SK-N-SH treated with all-trans-retinoic acid at 6 μM for 48 hours (cell line): Measurements from ENCODE around the gene C11orf71.

Experiments
- ATAC-seq: fragments of 200-7000 bp; cut with Tn5 transposase; 3 replicates; pipeline ENCODE4 v1.9.1; 2020; ENCODE audit warnings: mild to moderate bottlenecking, moderate library complexity
- ARNTL ChIP-seq: fragments of 450-650 bp; formaldehyde crosslinking; IDR thresholded peaks from 2 replicates; pipeline ENCODE4 v1.5.0; 2020; ENCODE audit warnings: low read depth, mild to moderate bottlenecking, moderate library complexity, borderline replicate concordance
- BACH2 ChIP-seq: fragments of 250-450 bp; sonication (Bioruptor Pico); IDR thresholded peaks from 2 replicates; pipeline ENCODE4 v1.9.0; 2021; ENCODE audit warnings: mild to moderate bottlenecking, borderline replicate concordance
- CSDC2 ChIP-seq: fragments of 250-450 bp; sonication (Bioruptor Pico); IDR thresholded peaks from 2 replicates; pipeline ENCODE4 v1.5.0; 2020; ENCODE audit warnings: mild to moderate bottlenecking, moderate library complexity
- CSRNP3 ChIP-seq: fragments of 250-450 bp; sonication (Bioruptor Pico); IDR thresholded peaks from 2 replicates; pipeline ENCODE4 v1.5.1; 2021; ENCODE audit warnings: mild to moderate bottlenecking, moderate library complexity
- ESRRG ChIP-seq: fragments of 250-450 bp; sonication (Bioruptor Pico); IDR thresholded peaks from 2 replicates; pipeline ENCODE4 v1.6.1; 2021; ENCODE audit warnings: mild to moderate bottlenecking
- GLIS3 ChIP-seq: fragments of 250-450 bp; sonication (Bioruptor Pico); IDR thresholded peaks from 2 replicates; pipeline ENCODE4 v1.5.0; 2020; ENCODE audit warnings: mild to moderate bottlenecking, moderate library complexity
- ISL1 ChIP-seq: fragments of 250-450 bp; sonication (Bioruptor Pico); IDR thresholded peaks from 2 replicates; pipeline ENCODE4 v2.1.2; 2022; ENCODE audit warnings: mild to moderate bottlenecking, moderate library complexity
- OSR1 ChIP-seq: fragments of 250-450 bp; sonication (Bioruptor Pico); IDR thresholded peaks from 2 replicates; pipeline ENCODE4 v1.8.0; 2022; ENCODE audit warnings: moderate library complexity, mild to moderate bottlenecking, inconsistent platforms
- PPARA ChIP-seq: fragments of 250-450 bp; sonication (Bioruptor Pico); IDR thresholded peaks from 2 replicates; pipeline ENCODE4 v1.5.0; 2020; ENCODE audit warnings: mild to moderate bottlenecking, borderline replicate concordance
- RARB ChIP-seq: fragments of 250-450 bp; sonication (Bioruptor Pico); IDR thresholded peaks from 2 replicates; pipeline ENCODE4 v1.8.0; 2021; ENCODE audit warnings: mild to moderate bottlenecking, moderate library complexity
- SNAI2 ChIP-seq: fragments of 250-450 bp; sonication (Bioruptor Pico); IDR thresholded peaks from 2 replicates; pipeline ENCODE4 v1.5.0; 2020; ENCODE audit warnings: mild to moderate bottlenecking, moderate library complexity
- TCF4 ChIP-seq: fragments of 250-450 bp; sonication (Bioruptor Pico); IDR thresholded peaks from 2 replicates; pipeline ENCODE4 v1.8.0; 2021; ENCODE audit warnings: mild to moderate bottlenecking, moderate library complexity, borderline replicate concordance
- TOX ChIP-seq: fragments of 250-450 bp; sonication (Bioruptor Pico); IDR thresholded peaks from 2 replicates; pipeline ENCODE4 v1.8.0; 2021; ENCODE audit warnings: mild to moderate bottlenecking, moderate library complexity, borderline replicate concordance
- TSHZ2 ChIP-seq: fragments of 250-450 bp; sonication (Bioruptor Pico); IDR thresholded peaks from 2 replicates; pipeline ENCODE4 v1.5.0; 2020; ENCODE audit warnings: mild to moderate bottlenecking, moderate library complexity
- ZC3H10 ChIP-seq: fragments of 250-450 bp; sonication (Bioruptor Pico); IDR thresholded peaks from 2 replicates; pipeline ENCODE4 v1.5.1; 2021; ENCODE audit warnings: mild to moderate bottlenecking, moderate library complexity
- ZFP3 ChIP-seq: fragments of 250-450 bp; sonication (Bioruptor Pico); IDR thresholded peaks from 2 replicates; pipeline ENCODE4 v1.5.0; 2020; ENCODE audit warnings: mild to moderate bottlenecking, moderate library complexity
- ZFP30 ChIP-seq: fragments of 450-650 bp; formaldehyde crosslinking; IDR thresholded peaks from 2 replicates; pipeline ENCODE4 v1.5.0; 2022; ENCODE audit warnings: mild to moderate bottlenecking, moderate library complexity
- ZNF565 ChIP-seq: fragments of 450-650 bp; formaldehyde crosslinking; conservative IDR thresholded peaks from 2 replicates; pipeline ENCODE4 v1.5.0; 2020; ENCODE audit warnings: low read depth, mild to moderate bottlenecking, moderate library complexity
- ZNF70 ChIP-seq: fragments of 450-650 bp; formaldehyde crosslinking; IDR thresholded peaks from 2 replicates; pipeline ENCODE4 v1.5.0; 2020; ENCODE audit warnings: mild to moderate bottlenecking, moderate library complexity
- ZNF8 ChIP-seq: fragments of 450-650 bp; formaldehyde crosslinking; IDR thresholded peaks from 2 replicates; pipeline ENCODE4 v1.5.0; 2020; ENCODE audit warnings: mild to moderate bottlenecking, moderate library complexity
- TF ChIP-seq, protein P1 (sequence below): fragments of 250-450 bp; sonication (Bioruptor Pico); IDR thresholded peaks from 2 replicates; pipeline ENCODE4 v1.8.0; 2021; ENCODE audit warnings: low read depth, mild to moderate bottlenecking, moderate library complexity, borderline replicate concordance
- TF ChIP-seq, protein P2 (sequence below): fragments of 250-450 bp; sonication (Bioruptor Pico); IDR thresholded peaks from 2 replicates; pipeline ENCODE4 v1.5.1; 2020; ENCODE audit warnings: low read depth, mild to moderate bottlenecking, moderate library complexity
- TF ChIP-seq, protein P3 (sequence below): fragments of 250-450 bp; sonication (Bioruptor Pico); IDR thresholded peaks from 2 replicates; pipeline ENCODE4 v1.8.0; 2020; ENCODE audit warnings: mild to moderate bottlenecking, moderate library complexity, borderline replicate concordance

The C11orf71 gene

GRCh38 chr11:114447444-114447843 lies 47.1 kb upstream of the C11orf71 start:
- ATAC-seq, result no peak
- TF ChIP-seq TCF4 (CRISPR knock-in tag) (no peak), ZNF8 (no peak), ARNTL (CRISPR knock-in tag) (no peak), CSRNP3 (CRISPR knock-in tag) (no peak), ISL1 (no peak), ESRRG (CRISPR knock-in tag) (no peak), GLIS3 (CRISPR knock-in tag) (no peak), ZC3H10 (CRISPR knock-in tag) (no peak), SNAI2 (no peak), BACH2 (CRISPR knock-in tag) (no peak), ZNF70 (CRISPR knock-in tag) (no peak), TSHZ2 (no peak), ZNF565 (CRISPR knock-in tag) (no peak), ZFP3 (CRISPR knock-in tag) (no peak), PPARA (CRISPR knock-in tag) (no peak), CSDC2 (CRISPR knock-in tag) (no peak), TOX (CRISPR knock-in tag) (no peak), ZFP30 (CRISPR knock-in tag) (no peak)
- TF ChIP-seq, protein P1, sequence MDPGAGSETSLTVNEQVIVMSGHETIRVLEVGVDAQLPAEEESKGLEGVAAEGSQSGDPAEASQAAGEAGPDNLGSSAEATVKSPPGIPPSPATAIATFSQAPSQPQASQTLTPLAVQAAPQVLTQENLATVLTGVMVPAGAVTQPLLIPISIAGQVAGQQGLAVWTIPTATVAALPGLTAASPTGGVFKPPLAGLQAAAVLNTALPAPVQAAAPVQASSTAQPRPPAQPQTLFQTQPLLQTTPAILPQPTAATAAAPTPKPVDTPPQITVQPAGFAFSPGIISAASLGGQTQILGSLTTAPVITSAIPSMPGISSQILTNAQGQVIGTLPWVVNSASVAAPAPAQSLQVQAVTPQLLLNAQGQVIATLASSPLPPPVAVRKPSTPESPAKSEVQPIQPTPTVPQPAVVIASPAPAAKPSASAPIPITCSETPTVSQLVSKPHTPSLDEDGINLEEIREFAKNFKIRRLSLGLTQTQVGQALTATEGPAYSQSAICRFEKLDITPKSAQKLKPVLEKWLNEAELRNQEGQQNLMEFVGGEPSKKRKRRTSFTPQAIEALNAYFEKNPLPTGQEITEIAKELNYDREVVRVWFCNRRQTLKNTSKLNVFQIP (CRISPR knock-in tag), result no peak
- TF ChIP-seq, protein P2, sequence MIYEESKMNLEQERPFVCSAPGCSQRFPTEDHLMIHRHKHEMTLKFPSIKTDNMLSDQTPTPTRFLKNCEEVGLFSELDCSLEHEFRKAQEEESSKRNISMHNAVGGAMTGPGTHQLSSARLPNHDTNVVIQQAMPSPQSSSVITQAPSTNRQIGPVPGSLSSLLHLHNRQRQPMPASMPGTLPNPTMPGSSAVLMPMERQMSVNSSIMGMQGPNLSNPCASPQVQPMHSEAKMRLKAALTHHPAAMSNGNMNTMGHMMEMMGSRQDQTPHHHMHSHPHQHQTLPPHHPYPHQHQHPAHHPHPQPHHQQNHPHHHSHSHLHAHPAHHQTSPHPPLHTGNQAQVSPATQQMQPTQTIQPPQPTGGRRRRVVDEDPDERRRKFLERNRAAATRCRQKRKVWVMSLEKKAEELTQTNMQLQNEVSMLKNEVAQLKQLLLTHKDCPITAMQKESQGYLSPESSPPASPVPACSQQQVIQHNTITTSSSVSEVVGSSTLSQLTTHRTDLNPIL (CRISPR knock-in tag), result no peak

- TF ChIP-seq BACH2 (CRISPR knock-in tag), result no peak
- no peak for TF ChIP-seq ZNF565 (CRISPR knock-in tag)
- TF ChIP-seq, protein P2 (CRISPR knock-in tag), result no peak
- TF ChIP-seq PPARA (CRISPR knock-in tag), result no peak
- TF ChIP-seq GLIS3 (CRISPR knock-in tag), result no peak
- no peak for TF ChIP-seq TOX (CRISPR knock-in tag)
- TF ChIP-seq CSRNP3 (CRISPR knock-in tag), result no peak
- no peak for TF ChIP-seq ZC3H10 (CRISPR knock-in tag)
- TF ChIP-seq RARB (CRISPR knock-in tag), result no peak
- no peak for TF ChIP-seq ZFP30 (CRISPR knock-in tag)
- TF ChIP-seq, protein P3, sequence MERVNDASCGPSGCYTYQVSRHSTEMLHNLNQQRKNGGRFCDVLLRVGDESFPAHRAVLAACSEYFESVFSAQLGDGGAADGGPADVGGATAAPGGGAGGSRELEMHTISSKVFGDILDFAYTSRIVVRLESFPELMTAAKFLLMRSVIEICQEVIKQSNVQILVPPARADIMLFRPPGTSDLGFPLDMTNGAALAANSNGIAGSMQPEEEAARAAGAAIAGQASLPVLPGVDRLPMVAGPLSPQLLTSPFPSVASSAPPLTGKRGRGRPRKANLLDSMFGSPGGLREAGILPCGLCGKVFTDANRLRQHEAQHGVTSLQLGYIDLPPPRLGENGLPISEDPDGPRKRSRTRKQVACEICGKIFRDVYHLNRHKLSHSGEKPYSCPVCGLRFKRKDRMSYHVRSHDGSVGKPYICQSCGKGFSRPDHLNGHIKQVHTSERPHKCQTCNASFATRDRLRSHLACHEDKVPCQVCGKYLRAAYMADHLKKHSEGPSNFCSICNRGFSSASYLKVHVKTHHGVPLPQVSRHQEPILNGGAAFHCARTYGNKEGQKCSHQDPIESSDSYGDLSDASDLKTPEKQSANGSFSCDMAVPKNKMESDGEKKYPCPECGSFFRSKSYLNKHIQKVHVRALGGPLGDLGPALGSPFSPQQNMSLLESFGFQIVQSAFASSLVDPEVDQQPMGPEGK, result no peak
- no peak for TF ChIP-seq ZNF8
- no peak for TF ChIP-seq OSR1 (CRISPR knock-in tag)
- no peak for TF ChIP-seq ZFP3 (CRISPR knock-in tag)
- TF ChIP-seq TCF4 (CRISPR knock-in tag), result no peak
- TF ChIP-seq ZNF70 (CRISPR knock-in tag), result no peak
- TF ChIP-seq CSDC2 (CRISPR knock-in tag), result no peak
Measured at GRCh38 chr11:114442536-114442935, 42.2 kb upstream of the C11orf71 start.

More at GRCh38 chr11:114442536-114442935, 42.2 kb upstream of the C11orf71 start:
- no peak for ATAC-seq
